ENCODE data around the gene OPA3. TPM values are rescaled to one million over a fixed set of nuclear protein-coding genes. Genes with fewer than 3 reads are reported as not detected.

The OPA3 gene
- total RNA-seq, 1 experiment from 2014 or later: 10.1 TPM

DNA sequence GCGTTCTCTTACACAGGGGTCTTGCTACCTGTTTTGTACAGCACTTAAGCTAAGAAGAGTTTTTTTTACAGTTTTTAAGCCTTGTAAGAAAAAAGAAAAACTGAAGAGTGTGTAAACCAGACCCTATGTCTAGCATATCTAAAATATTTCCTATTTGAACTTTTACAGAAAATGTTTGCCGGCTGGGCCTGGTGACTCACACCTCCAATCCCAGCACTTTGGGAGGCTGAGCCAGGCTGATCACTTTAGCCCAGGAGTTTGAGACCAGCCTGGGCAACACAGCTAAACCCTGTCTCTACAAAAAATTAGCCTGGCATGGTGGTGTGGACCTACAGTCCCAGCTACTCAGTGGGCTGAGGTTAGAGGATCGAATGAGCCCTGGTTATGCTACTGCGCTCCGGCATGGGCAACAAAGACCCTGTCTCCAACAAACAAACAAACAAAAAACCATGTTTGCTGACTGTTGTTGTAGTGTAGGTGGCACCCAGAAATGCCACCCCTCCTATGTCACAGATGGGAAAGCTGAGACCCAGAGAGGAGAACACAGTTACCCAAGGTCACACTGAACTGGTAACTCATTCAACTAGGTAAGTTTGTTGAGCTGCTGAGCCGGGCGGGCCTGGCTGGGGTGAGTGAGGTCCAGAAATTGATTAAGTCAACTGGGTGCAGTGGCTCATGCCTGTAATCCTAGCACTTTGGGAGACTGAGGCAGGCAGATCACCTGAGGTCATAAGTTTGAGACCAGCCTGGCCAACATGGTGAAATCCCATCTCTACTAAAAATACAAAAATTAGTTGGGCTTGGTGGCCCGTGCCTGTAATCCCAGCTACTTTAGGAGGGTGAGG, 79.2 kb downstream of the OPA3 start:
- DNase-seq (ENCODE audit: low spot score) (no peak), ATAC-seq (no peak)
- Mint-ChIP-seq H3K36me3 (no peaks in the 10 kb centered on the region), H3K27me3 (ENCODE audit: low read depth) (peaks cover 3% of the 10 kb centered on the region; the same call in 1 of the 2 replicates), H3K4me1 (peaks cover 40% of the 10 kb centered on the region), H3K9me3 (no peaks in the 10 kb centered on the region), H3K4me3 (peak overlapping the region; percentile 91), H3K27ac (0 out of 2 replicates have a peak overlapping the region, but pooled peaks have one; percentile 32)
- TF ChIP-seq KAT7 (CRISPR knock-in tag; IDR thresholded peaks at IDR 0.05; ENCODE audit: borderline replicate concordance) (no peak), ZNF416 (CRISPR knock-in tag; IDR thresholded peaks at IDR 0.05) (no peak), FOXP4 (CRISPR knock-in tag; IDR thresholded peaks at IDR 0.05) (no peak), ZNF423 (CRISPR knock-in tag; IDR thresholded peaks at IDR 0.05) (no peak), SP1 (CRISPR knock-in tag; conservative IDR thresholded peaks at IDR 0.05) (no peak), GABPB1 (CRISPR knock-in tag; IDR thresholded peaks at IDR 0.05) (0 out of 2 replicates have a peak, but pooled peaks have one; percentile 16)
- ChIA-PET POLR2A (interaction anchor here (1.3 kb wide), 1 partner anchor 9 kb away, joined by 3 read pairs; the partner anchor contains the start of gene RTN2), CTCF (interaction anchor here (0.7 to 3.2 kb wide), 7 partner anchors 8 to 137 kb away, joined by 3 to 16 read pairs (median 3); no protein-coding TSS in a partner anchor)

- H3K9me3 Mint-ChIP-seq: no peaks in the 10 kb centered on the region
- no peak for DNase-seq (ENCODE audit: low spot score)
- ATAC-seq: no peak
- no peaks in the 10 kb centered on the region for H3K36me3 Mint-ChIP-seq
- ChIA-PET CTCF (interaction anchor here (3.2 kb wide), 1 partner anchor 18 kb away, joined by 16 read pairs; no protein-coding TSS in a partner anchor), POLR2A (no interaction called here)
- H3K4me1 Mint-ChIP-seq: peaks cover 38% of the 10 kb centered on the region
- H3K27me3 Mint-ChIP-seq (ENCODE audit: low read depth): peaks cover 13% of the 10 kb centered on the region
- no peak overlapping the region for H3K4me3 Mint-ChIP-seq
- no peak overlapping the region for H3K27ac Mint-ChIP-seq
- TF ChIP-seq NR1H2 (CRISPR knock-in tag; IDR thresholded peaks at IDR 0.05): no peak
- no peak for TF ChIP-seq TP53 (CRISPR knock-in tag; IDR thresholded peaks at IDR 0.05)
- TF ChIP-seq, protein P1, sequence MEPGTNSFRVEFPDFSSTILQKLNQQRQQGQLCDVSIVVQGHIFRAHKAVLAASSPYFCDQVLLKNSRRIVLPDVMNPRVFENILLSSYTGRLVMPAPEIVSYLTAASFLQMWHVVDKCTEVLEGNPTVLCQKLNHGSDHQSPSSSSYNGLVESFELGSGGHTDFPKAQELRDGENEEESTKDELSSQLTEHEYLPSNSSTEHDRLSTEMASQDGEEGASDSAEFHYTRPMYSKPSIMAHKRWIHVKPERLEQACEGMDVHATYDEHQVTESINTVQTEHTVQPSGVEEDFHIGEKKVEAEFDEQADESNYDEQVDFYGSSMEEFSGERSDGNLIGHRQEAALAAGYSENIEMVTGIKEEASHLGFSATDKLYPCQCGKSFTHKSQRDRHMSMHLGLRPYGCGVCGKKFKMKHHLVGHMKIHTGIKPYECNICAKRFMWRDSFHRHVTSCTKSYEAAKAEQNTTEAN (CRISPR knock-in tag; IDR thresholded peaks at IDR 0.05): no peak
- TF ChIP-seq ATF3 (CRISPR knock-in tag; conservative IDR thresholded peaks at IDR 0.05): no peak
- no peak for TF ChIP-seq ZNF232 (CRISPR knock-in tag; IDR thresholded peaks at IDR 0.05)
- TF ChIP-seq AR (CRISPR knock-in tag; IDR thresholded peaks at IDR 0.05): no peak
- TF ChIP-seq FOXJ3 (CRISPR knock-in tag; IDR thresholded peaks at IDR 0.05; ENCODE audit: borderline replicate concordance): no peak
- TF ChIP-seq, protein P2, sequence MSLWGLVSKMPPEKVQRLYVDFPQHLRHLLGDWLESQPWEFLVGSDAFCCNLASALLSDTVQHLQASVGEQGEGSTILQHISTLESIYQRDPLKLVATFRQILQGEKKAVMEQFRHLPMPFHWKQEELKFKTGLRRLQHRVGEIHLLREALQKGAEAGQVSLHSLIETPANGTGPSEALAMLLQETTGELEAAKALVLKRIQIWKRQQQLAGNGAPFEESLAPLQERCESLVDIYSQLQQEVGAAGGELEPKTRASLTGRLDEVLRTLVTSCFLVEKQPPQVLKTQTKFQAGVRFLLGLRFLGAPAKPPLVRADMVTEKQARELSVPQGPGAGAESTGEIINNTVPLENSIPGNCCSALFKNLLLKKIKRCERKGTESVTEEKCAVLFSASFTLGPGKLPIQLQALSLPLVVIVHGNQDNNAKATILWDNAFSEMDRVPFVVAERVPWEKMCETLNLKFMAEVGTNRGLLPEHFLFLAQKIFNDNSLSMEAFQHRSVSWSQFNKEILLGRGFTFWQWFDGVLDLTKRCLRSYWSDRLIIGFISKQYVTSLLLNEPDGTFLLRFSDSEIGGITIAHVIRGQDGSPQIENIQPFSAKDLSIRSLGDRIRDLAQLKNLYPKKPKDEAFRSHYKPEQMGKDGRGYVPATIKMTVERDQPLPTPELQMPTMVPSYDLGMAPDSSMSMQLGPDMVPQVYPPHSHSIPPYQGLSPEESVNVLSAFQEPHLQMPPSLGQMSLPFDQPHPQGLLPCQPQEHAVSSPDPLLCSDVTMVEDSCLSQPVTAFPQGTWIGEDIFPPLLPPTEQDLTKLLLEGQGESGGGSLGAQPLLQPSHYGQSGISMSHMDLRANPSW (CRISPR knock-in tag; conservative IDR thresholded peaks at IDR 0.05; ENCODE audit: low read depth): no peak
- no peak for TF ChIP-seq ZNF219 (CRISPR knock-in tag; IDR thresholded peaks at IDR 0.05; ENCODE audit: borderline replicate concordance)
- TF ChIP-seq PRDM15 (CRISPR knock-in tag; IDR thresholded peaks at IDR 0.05): no peak
- no peak for TF ChIP-seq FOXP4 (CRISPR knock-in tag; IDR thresholded peaks at IDR 0.05)
- no peak for TF ChIP-seq NR2C2 (CRISPR knock-in tag; IDR thresholded peaks at IDR 0.05)
These were observed 80.7 kb downstream of the OPA3 start for GRCh38 chr19:45503909-45504308.

Data from WTC11 (cell line).